ENCODE results near the gene GPX7.

GPX7 gene

GRCh38 chr1:52657702-52658101, 55.5 kb downstream of the GPX7 start:
- no peak overlapping the region for H3K4me3 Mint-ChIP-seq
- H3K36me3 Mint-ChIP-seq (ENCODE audit: low read depth) = peaks cover 9% of the 10 kb centered on the region
- no peak overlapping the region for H3K27ac Mint-ChIP-seq
- H3K27me3 Mint-ChIP-seq (ENCODE audit: low read depth) = no peaks in the 10 kb centered on the region
- H3K4me1 Mint-ChIP-seq (ENCODE audit: low read depth) = peaks cover 17% of the 10 kb centered on the region
- H3K9me3 Mint-ChIP-seq = no peaks in the 10 kb centered on the region
